Muscle of arm (tissue), 12 donors: Measurements from ENCODE around the gene SCARB2. TPM values are rescaled to one million over a fixed set of nuclear protein-coding genes. Genes with fewer than 3 reads are reported as not detected.
A peak's percentile ranks its signal among the peaks of the same experiment; 100 is the strongest.

Source experiments
- DNase-seq: peaks from one replicate; pipeline ENCODE4 v3.0.0-alpha.2; 2013
- polyA plus RNA-seq, 12 donors: library from polyadenylated mRNA; unstranded; fragments of 120-200 nt; gene quantifications; one replicate each; pipeline ENCODE4 v1.2.1, GENCODE V29; 2013; ENCODE audit not compliant: insufficient read length in 12 of 12

The SCARB2 gene
- polyA plus RNA-seq, 12 donors: 129 to 215 (median 159) TPM; not detected in 1

GRCh38 chr4:76156635-76157034 is 57.0 kb downstream of the SCARB2 start:
- DNase-seq: no peak

GRCh38 chr4:76155979-76156378 is 57.6 kb downstream of the SCARB2 start:
- DNase-seq: no peak

DNA sequence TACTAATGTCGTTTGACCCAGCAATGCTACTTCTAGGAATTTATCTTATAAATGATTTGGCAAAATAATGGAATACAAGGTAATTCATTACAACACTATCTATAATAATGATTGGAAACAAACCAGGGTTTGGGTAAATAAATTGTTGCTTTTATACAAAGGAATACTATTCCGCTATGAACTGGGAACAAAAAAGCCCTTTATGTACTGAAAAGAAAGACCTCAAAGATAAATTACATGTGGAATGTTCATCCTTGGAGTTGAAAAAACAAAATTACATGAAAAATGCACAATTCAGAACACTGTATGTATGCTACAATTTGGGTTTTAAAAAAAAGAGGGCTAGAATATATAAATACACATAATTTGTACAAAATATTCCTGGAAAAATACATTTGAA is 60.3 kb downstream of the SCARB2 start:
- no peak for DNase-seq

- DNase-seq: peak; percentile 97
Observed at GRCh38 chr4:76148142-76148865, 65.3 kb downstream of the SCARB2 start, which contains the start of gene NUP54. TSS of gene NUP54 (minus strand) at chr4:76148397. CDS start at chr4:76148374, 23 bp downstream.

- DNase-seq: peak; percentile 65
Observed at GRCh38 chr4:76147454-76148141, 66.0 kb downstream of the SCARB2 start.

GRCh38 chr4:76144546-76144945 is 69.1 kb downstream of the SCARB2 start:
- DNase-seq: no peak

GRCh38 chr4:76141241-76141640 is 72.4 kb downstream of the SCARB2 start:
- no peak for DNase-seq

DNA sequence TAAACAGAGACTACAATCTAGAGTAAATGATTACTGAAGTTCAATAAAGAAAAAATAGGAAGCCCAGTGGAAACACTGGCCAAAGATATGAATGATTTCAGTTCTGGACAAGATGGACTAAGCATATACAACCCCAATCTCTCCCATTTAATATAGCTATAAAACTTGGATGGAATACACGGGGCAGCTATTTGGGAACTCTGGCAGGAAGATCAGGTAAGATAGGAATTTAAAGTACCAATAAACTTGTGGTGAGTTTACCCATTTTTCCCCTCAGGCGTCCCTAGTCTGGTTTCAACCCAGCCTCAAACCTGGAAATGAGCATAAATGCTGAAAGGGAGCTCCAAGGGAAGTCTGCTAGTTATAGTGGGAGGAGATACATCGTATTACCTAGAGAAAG is 85.9 kb downstream of the SCARB2 start:
- no peak for DNase-seq

DNA sequence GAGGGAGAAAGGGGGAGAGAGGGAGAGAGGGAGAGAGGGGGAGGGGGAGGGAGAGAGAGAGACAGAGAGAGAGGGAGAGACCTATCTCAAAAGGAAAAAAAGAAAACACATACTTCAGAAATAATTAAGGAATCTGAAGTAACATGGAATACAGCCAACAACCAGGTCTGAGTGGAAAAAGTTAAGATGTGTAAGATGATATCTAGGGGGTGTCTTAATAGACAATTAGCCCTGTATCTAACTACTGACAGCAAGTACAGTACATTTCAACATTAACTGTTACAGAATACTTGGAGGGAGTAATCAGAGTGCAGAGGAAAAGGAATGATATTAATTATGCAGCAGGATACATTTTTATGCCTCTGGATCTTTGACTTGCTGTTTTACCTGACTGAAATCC is 87.8 kb downstream of the SCARB2 start:
- DNase-seq: no peak

GRCh38 chr4:76120199-76120598 is 93.4 kb downstream of the SCARB2 start:
- no peak for DNase-seq

- DNase-seq: no peak
Observed at GRCh38 chr4:76117536-76117935, 96.1 kb downstream of the SCARB2 start.

GRCh38 chr4:76116821-76117220 is 96.8 kb downstream of the SCARB2 start:
- no peak for DNase-seq

Other genes starting within 250 kb of the SCARB2 start
- 10 to 100 TPM in 11 of 12 donors, not detected in 1; 25.8 to 49.3 (median 32.2) TPM for gene SDAD1, start 222.9 kb downstream of the SCARB2 start, polyA plus RNA-seq
- gene CXCL9, start 206.3 kb downstream of the SCARB2 start, polyA plus RNA-seq: 1 to 10 TPM in 1 of 12 donors, under 1 TPM in 8, not detected in 3; 0.11 to 1.2 (median 0.26) TPM
- 1 to 10 TPM in 2 of 12 donors, under 1 TPM in 7, not detected in 3; 0.26 to 1.9 (median 0.70) TPM for gene CXCL10, start 190.3 kb downstream of the SCARB2 start, polyA plus RNA-seq
- under 1 TPM in 5 of 12 donors, not detected in 7; 0.08 to 0.30 (median 0.21) TPM for gene CXCL11, start 177.8 kb downstream of the SCARB2 start, polyA plus RNA-seq
- gene ART3, start 139.1 kb downstream of the SCARB2 start, polyA plus RNA-seq: 10 to 100 TPM in 11 of 12 donors, not detected in 1; 15.2 to 72.3 (median 29.6) TPM
- gene NUP54, start 65.4 kb downstream of the SCARB2 start, polyA plus RNA-seq: 10 to 100 TPM in 11 of 12 donors, not detected in 1; 29.9 to 65.2 (median 44.9) TPM
- gene FAM47E, start 37.9 kb upstream of the SCARB2 start, polyA plus RNA-seq: 1 to 10 TPM in 9 of 12 donors, under 1 TPM in 1, not detected in 2; 0.67 to 5.2 (median 1.6) TPM
- 10 to 100 TPM in 10 of 12 donors, 1 to 10 TPM in 1, not detected in 1; 8.8 to 60.2 (median 31.3) TPM for gene STBD1, start 92.9 kb upstream of the SCARB2 start, polyA plus RNA-seq
- gene CCDC158, start 207.3 kb upstream of the SCARB2 start, polyA plus RNA-seq: 1 to 10 TPM in 4 of 12 donors, under 1 TPM in 7, not detected in 1; 0.53 to 2.8 (median 0.79) TPM
- gene SHROOM3, start 221.4 kb upstream of the SCARB2 start, polyA plus RNA-seq: 10 to 100 TPM in 11 of 12 donors, not detected in 1; 16.1 to 44.9 (median 21.8) TPM